CD4-positive, alpha-beta T cell treated with Interleukin-4 for 4 hours (primary cell): ENCODE results near the gene RAD9A.
"Not testable (repeated sequence)": the region's sequence is repeated elsewhere in the genome, so short reads cannot be mapped to it uniquely, and the experiment has no call there.

Experiments
- DNase-seq: peaks from one replicate; pipeline ENCODE4 v3.0.0-alpha.2; 2020

The RAD9A gene

DNA sequence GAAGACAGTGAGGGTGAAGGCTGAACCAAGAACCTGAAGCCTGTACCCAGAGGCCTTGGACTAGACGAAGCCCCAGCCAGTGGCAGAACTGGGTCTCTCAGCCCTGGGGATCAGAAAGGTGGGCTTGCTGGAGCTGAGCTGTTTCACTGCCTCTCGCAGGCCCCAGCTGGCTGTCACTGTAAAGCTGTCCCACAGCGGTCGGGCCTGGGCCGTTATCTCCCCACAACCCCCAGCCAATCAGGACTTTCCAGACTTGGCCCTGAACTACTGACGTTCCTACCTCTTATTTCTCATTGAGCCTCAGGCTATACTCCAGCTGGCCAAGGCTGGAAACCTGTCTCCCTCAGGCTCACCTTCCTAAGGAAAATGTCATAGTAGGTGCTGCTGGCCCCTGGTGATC lies 5.8 kb downstream of the RAD9A start:
- no peak for DNase-seq

DNA sequence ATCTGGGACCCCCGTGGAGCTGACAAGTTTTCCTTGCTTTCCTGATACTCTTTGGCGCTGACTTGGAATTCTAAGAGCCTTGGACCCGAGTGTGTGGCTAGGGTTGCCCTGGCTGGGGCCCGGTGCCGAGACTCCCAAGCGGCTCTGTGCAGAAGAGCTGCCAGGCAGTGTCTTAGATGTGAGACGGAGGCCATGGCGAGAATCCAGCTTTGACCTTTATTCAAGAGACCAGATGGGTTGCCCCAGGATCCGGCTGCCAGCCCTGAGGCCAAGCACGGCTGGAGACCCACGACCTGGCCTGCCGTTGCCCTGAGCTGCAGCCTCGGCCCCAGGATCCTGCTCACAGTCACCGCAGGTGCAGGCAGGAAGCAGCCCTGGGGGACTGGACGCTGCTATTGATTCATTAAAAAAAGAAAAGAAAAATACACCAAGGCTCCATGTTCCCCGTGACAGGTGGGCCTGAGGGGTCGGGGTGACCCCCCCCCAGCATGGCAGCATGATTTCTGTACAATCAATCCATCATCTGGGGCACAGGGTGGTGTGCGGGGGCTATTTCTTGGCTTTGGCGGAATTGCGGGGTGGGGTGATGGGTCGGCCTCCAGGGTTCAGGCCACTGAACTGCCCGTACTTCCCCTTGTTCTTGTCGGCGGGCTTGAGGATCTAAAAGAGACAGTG lies 6.3 kb downstream of the RAD9A start:
- DNase-seq, result no peak

DNA sequence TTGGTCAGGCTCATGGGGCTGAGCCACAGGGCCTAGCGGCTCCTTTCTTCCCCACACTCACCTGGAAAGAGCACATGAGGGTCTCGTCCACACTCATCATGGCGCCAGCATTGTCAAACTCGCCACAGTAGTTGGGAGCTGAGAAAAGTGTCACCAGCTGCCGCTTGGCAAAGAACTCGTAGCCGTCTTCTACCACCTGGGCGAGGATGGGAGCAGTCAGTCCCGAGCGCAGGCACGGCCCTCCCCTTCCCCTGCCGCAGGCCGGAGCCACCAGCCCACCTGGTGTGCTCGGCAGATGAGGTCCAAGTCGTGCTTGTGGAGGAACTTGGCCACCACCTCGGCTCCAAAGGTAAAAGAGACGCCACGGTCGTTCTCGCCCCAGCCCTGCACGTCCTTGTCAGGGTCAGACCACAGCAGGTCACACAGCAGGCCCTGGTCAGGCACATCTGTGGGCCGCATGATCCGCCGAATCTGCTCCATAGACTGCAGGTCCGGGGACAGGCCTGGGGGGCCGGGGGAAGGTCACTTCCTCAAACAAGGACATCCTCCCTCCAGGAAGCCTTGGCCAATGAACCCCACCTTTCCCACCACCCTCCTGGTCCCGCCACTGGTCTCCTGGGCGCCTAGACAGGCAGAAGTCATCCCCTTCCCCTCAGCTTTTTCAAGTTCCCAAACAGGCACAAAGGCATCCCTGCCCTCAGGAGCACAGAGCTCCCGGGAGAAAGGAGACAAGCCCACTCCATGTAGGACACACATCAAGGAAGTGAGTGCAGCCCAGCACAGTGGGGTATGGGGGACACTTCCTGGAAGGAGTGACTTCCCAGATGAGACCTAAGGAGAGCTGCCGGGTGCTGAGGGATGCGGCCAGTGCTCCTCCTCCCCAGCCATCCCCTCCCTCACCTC lies 7.1 kb downstream of the RAD9A start:
- no peak for DNase-seq

DNA sequence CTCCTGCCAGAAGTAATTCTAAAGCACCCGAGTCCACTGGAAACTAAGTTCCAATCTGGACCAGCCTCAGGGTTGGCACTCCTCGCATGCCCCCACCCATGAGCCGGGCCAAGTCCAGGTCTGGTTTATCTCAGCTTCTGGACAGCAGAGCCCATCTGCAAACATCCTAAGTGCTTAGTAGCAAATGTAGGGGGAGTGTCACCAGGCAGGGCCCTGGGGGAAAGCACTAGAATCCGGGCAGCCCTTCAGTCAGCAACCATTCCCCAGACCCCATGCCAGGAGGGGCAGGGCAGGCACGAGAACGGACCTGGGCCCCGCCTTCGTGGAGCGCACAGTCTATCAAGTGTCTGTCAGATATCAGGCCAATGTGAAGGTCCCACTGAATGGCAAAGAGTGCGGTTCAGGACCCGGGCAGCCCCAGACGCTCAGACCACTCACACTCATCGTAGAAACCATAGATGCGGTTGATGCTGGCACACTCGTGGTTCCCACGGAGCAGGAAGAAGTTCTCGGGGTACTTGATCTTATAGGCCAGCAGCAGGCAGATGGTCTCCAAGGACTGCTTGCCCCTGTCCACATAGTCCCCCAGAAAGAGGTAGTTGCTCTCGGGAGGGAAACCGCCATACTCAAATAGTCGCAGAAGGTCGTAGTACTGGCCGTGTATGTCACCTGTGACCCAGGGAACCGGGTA lies 8.6 kb downstream of the RAD9A start:
- no peak for DNase-seq

DNA sequence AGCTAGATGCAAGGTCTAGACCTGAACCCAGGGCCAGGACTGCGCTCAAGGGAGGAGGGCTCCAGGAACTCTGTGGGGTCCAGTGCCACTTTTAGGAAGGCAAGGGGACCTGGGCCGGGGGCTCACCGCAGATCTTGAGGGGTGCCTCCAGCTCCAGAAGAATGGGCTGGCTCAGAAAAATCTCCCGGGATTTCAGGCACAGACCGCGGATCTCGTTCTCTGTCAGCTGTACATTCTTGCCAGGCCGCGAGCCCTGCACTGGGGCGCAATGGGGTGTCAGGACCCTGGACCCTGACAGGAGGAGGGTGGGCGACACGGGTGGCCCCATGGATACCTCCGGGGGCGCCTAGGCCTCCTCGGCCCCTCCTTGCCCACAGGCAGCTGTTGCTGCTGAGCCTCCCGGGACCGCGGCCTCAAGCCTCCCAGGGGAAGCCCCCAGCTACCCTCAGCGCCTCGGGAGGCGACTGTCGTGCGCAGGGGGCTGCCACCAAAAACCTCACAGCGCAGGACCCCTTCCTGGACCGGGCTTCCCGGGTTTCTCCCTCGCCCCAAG lies 9.2 kb downstream of the RAD9A start:
- DNase-seq, result no peak

DNA sequence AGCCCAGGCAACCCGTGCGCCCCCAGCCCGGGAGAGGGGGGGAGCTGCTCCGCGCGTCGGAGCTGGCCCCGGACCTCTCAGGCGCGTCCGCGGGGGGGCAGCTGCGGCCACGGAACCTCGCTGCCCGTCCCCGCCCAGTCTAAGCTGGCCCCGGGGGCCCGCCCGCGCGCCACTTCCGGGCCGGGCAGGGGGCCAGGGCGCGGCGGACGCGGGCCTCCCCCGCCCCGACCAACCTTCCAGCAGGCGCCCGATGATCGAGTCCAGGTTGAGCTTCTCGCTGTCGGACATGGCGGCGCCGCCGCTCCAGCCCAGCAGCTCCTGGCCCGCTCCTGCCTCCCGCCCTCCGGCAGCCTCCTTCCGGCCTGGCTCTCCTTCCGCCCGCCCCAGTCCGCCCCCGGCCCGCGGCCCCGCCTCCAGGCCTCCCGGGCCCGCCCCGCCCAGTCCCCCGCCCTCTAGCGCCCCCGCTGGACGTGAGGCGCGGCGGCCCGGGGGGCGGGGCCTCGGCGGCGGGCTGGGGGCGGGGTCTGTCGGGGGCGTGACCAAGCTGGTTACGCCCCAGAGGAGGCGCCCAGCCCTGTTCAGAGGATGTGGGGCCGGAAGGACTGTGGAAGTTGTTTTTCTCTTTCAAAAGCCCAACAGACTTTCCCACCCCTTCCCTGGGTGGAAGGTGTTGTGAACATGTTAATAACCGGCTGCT lies 9.9 kb downstream of the RAD9A start, which contains the start of gene PPP1CA:
Gene PPP1CA (minus strand): TSS at position 364 of the 697 bp plus-strand sequence. CDS start 76 bp downstream, at position 288.
- DNase-seq, result peak; percentile 86

DNA sequence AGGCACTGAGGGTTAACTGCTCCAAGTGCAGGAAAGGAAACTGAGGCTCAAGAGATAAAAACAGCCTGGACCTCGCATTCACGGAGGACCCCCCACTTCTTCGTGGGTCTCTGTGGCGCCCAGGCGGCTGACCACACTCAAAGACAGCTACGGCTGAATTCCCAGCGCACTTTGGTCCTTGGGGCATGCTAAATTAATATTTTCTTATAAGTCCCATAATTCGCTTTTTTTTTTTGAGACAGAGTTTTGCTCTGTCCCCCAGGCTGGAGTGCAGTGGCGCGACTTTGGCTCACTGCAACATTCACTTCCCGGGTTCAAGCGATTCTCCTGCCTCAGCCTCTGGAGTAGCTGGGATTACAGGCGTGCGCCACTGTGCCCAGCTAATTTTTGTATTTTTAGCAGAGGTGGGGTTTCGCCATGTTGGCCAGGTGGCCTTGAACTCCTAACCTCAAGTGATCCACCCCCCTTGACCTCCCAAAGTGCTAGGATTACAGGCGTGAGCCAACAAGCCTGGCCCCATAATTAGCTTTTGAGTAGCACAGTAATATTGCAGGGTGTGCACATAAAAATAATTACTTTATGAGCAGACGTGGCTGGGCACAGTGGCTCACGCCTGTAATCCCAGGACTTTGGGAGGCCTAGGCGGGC lies 10.5 kb downstream of the RAD9A start:
- not testable (repeated sequence) for DNase-seq

DNA sequence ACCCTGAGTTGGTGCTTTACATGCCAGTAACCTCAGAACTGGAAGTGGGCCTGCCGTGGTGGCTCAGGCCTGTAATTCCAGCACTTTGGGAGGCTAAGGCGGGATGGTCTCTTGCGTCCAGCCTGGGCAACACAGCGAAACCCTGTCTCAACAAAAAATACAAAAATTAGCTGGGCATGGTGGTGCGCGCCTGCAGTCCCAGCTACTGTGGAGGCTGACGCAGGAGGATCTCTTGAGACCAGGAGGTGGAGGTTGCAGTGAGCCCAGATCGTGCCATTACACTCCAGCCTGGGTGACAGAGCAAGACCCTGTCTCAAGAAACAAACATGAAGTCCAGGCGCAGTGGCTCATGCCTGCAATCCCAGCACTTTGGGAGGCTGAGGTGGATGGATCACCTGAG lies 11.3 kb downstream of the RAD9A start:
- DNase-seq, result not testable (repeated sequence)

DNA sequence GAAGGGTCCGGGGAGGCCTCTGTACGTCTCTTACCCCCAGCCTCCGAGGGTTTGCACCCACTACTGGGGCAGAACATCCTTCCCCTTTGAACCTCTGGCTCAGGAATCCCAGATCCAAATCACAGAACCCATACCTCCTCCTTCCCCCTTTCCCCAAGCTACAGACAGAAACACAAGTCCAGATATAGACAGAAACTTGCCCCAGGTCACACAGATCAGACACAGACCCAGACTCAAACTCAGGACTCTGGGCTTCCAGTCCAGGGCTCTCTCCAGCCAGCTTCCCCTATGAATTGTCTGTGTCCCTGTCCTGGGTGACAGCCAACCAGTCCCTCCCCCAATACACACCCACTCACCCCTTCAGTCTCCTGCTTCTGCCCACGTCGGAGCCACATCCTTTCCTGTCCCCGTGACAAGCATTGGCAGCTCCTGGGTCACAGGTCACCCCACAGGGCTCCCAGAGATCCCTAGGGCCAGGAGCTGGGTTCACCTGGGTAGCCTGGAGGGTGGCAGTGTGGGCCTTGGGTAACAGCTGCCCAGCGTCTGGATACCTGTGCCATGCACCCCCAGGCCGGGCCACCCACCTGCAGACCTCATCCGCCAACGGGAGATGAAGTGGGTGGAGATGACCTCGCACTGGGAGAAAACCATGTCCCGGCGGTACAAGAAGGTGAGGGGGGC lies 12.9 kb downstream of the RAD9A start:
- DNase-seq, result peak; percentile 60

DNA sequence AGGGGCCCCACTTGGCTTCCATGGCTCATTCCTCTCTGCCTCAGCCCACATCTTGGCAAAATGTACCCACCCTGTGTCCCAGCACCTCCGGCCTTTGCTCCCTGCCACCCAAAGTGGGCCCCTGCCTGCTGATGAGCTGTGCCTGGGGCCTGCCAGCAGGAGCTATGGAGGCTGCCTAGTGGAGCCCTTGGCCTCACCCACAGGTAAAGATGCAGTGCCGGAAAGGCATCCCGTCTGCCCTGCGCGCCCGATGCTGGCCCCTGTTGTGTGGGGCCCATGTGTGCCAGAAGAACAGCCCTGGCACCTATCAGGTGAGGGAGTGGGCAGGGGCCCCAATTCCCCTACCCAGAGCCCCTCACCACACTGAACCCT lies 13.4 kb downstream of the RAD9A start:
- DNase-seq, result no peak

DNA sequence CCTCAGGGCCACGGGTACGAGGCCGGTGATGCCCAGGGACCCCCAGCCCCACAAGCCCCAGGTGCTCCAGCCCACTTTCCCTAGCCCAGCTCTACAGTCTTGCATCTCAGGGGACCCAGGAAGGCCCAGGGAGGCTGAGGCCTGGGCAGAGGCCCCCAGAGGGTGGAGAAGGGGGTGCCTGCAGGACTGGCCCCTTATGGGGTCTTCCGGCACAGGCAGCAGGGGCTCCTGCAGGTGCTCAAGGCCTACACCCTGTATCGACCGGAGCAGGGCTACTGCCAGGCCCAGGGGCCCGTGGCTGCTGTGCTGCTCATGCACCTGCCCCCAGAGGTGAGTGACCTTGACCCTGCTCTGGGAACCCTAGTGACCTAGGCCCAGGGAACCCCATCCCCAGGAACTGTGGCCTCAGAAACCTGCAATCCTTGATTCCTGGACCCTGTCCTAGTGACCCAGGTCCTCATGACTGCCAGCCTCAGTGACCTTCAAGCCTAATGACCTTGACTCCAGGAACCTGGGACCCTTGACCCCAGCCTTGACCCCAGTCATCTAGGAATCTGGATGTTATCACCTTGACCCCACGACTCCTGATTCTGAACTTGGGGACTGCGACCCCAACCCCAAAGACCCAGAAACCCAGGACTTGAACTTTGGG lies 14.0 kb downstream of the RAD9A start:
- DNase-seq, result no peak

DNA sequence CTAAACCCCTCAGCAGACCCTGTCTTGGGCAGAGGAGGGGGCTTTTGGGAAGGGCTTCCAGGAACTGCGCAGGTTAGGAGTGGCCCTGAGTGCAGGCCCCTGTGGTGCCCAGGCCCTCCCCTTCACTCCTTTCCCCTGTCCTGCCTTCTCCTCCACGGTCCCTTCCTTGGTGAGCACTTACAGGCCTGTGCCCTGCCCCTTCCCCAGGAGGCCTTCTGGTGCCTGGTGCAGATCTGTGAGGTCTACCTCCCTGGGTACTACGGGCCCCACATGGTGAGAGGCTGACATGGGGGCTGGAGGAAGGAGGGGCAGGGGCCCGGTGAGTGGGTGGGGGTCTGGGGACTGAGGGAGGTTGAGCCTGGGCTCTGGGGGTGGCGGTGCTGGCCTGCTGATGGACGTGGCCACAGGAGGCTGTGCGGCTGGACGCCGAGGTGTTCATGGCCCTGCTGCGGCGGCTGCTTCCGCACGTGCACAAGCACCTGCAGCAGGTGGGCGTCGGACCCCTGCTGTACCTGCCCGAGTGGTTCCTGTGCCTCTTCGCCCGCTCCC lies 14.7 kb downstream of the RAD9A start:
- no peak for DNase-seq

DNA sequence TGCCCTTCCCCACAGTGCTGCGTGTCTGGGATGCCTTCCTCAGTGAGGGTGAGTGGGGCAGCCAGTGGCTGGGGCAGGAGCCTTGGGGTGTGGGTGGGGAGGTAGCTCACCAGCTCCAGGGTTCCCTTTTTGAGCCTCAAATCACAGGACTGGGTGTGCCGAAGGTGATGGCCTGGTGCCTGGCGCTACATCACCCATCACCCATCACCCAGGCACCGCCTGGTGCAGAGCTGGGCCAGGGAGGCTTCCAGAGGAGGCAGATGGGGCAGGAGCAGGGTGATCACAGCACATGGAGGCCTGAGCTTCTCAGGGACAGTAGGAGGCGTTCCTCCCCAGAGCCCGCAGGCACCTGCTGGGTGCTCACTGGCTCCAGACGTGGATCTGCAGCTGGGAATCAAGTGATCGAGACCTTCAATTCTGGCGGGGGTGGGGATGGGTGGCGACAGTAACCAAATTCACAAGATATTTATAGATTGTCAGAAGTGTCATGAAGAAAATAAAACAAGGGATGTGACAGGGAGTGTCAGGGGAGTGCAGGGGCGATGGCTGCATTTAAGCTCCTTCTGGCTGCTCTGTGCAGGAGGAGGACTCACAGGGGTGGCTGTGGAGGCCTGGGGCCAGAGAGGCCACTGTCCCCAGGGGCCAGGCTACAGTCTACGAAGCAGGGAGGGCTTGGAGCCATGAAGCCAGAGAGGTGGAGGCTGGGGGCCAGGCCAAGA lies 15.3 kb downstream of the RAD9A start:
- DNase-seq, result no peak

DNA sequence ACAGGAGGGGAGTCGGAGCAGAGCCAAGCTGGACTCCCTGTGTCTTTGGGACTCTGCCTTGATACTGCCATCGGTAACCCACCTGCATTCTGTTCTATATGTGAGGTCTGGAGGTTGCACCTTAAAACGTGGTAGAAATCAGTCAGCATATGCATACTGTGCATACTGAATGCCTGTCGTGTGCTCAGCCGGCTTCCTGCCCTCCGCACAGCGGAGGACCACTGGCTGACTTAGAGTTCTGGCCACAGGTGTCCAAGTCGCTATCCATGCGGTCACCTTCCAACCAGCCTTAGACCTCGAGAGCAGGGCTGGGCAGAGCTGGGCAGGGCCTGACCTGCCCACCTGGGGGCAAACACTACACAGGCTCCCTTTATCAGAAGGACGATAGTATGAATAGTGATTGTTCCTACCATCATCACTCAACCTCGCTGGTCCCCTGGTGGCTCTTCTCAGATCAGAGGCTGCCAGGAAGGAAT lies 15.9 kb downstream of the RAD9A start:
- no peak for DNase-seq

DNA sequence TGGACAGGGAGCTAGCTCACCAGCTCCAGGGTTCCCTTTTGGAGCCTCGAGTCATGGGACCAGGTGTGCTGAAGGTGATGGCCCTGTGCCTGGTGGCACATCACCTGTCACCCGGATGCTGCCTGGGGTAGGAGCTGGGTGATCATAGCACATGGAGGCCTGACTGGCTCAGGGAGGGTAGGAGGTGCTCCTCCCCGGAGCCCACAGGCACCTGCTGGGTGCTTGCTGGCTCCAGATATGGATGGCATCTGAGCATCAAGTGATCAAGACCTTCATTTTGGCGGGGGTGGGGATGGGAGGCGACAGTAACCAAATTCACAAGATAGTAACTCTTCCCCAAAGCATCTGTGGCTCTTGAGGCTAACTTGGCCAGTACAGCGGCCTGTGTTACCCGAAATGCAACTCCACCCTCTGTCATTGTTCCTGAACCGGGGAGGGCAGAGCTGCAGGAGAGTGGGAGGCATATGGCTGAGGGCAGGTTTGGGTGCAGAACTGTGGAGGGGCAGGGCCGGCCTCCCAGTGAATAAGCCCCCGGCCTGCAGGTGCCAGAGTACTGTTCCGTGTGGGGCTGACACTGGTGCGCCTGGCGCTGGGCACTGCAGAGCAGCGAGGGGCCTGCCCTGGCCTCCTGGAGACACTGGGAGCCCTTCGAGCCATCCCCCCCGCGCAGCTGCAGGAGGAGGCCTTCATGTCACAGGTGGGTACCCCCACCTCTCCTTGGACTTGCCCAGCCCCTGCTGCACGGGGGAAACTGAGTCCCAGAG lies 16.8 kb downstream of the RAD9A start:
- no peak for DNase-seq

DNA sequence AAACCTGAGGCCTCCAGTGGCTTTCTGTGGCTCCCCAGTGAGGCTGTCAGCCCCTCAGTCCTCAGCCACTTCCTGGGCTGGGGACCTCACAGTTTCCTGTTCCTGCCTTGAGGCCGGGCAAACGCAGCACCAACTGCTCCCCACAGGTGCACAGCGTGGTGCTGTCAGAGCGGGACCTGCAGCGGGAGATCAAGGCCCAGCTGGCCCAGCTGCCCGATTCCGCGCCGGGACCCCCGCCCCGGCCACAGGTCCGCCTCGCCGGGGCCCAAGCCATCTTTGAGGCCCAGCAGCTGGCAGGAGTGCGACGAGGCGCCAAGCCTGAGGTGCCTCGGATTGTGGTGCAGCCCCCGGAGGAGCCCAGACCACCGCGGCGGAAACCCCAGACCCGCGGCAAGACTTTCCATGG lies 17.5 kb downstream of the RAD9A start:
- peak; percentile 77 for DNase-seq

DNA sequence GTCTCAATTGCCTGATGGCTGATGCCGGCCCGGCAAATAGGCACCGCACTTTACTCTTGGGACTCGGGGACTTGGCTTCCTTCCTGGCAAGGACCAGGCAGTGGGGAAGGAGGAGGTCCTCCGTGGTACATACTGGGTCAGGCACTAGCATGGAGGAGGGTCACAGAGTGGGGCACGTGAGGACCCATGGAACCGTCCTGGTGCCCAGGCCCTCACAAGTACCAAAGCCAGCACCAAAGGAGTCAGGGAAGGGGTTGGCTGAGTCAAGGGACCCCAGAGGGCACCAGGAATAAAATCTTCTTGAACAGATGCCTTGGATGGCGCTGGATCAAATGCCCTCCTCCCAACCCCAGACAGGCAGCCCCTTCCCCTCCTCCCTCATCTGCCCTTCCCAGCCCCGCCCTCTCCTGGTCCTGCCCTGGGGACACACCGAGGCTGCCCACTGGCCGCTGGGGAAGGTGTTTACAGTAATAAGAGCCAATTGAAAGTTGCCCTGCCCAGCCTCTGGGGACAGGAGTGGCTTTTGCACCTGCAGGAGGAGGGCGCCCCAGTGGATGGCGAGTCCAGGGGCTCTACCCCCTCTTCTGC lies 18.1 kb downstream of the RAD9A start:
- no peak for DNase-seq

DNA sequence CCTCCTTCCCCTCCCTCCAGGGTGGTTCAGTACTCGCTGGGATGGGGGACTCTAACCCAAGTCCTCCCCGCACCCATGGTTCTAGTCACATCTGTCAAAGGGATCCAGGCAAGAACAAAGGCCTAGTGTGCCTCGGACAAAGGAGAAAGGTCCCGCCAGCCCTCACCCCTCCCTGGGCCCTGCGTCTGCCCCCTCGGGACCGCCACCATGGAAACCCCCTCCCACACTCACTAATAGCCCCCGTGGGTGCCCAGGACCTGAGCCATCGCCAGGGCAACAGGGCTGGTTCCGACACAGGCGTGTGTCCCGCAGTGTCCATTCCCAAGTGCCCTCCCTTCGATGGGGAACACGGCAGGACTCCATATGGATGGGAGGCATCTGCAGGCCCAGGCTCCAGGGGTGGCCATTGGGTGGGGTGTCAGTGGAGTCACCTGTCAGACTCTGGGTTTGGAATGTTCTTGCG lies 18.6 kb downstream of the RAD9A start:
- no peak for DNase-seq
